Activated T-cell treated with anti-CD3 and anti-CD28 coated beads for 1 hour (primary cell): Measurements from ENCODE around the gene TJP2.

ENCODE experiments used
- DNase-seq: peaks from one replicate; pipeline ENCODE4 v3.0.0-alpha.2; 2020; ENCODE audit warnings: low read depth

TJP2 gene

GRCh38 chr9:69191231-69191630, 17.2 kb downstream of the TJP2 start:
- no peak for DNase-seq

- no peak for DNase-seq
Measured at GRCh38 chr9:69192214-69192613, 18.1 kb downstream of the TJP2 start.

GRCh38 chr9:69193685-69194032, 19.6 kb downstream of the TJP2 start:
- no peak for DNase-seq

GRCh38 chr9:69194702-69195418, 20.8 kb downstream of the TJP2 start:
- DNase-seq: no peak

GRCh38 chr9:69195668-69196067, 21.6 kb downstream of the TJP2 start:
- no peak for DNase-seq

- DNase-seq: no peak
Measured at GRCh38 chr9:69197687-69198086, 23.6 kb downstream of the TJP2 start.

- DNase-seq: no peak
Measured at GRCh38 chr9:69198521-69199220, 24.6 kb downstream of the TJP2 start.

GRCh38 chr9:69199769-69200470, 25.8 kb downstream of the TJP2 start:
- DNase-seq: no peak

- DNase-seq: no peak
Measured at GRCh38 chr9:69202556-69202955, 28.5 kb downstream of the TJP2 start.

- no peak for DNase-seq
Measured at GRCh38 chr9:69204326-69204725, 30.2 kb downstream of the TJP2 start.

- DNase-seq: no peak
Measured at GRCh38 chr9:69204849-69205248, 30.8 kb downstream of the TJP2 start.

GRCh38 chr9:69206047-69206446, 32.0 kb downstream of the TJP2 start:
- no peak for DNase-seq

- DNase-seq: no peak
Measured at GRCh38 chr9:69207503-69207902, 33.4 kb downstream of the TJP2 start.

GRCh38 chr9:69211424-69212036, 37.5 kb downstream of the TJP2 start:
- no peak for DNase-seq

- no peak for DNase-seq
Measured at GRCh38 chr9:69213647-69214046, 39.6 kb downstream of the TJP2 start.

GRCh38 chr9:69214939-69215338, 40.9 kb downstream of the TJP2 start:
- DNase-seq: no peak

- DNase-seq: no peak
Measured at GRCh38 chr9:69215774-69216485, 41.9 kb downstream of the TJP2 start.

- DNase-seq: no peak
Measured at GRCh38 chr9:69218166-69218565, 44.1 kb downstream of the TJP2 start.

GRCh38 chr9:69221036-69221435, 47.0 kb downstream of the TJP2 start:
- no peak for DNase-seq

- DNase-seq: no peak
Measured at GRCh38 chr9:69222970-69223369, 48.9 kb downstream of the TJP2 start.

GRCh38 chr9:69223605-69224004, 49.5 kb downstream of the TJP2 start:
- no peak for DNase-seq

GRCh38 chr9:69229367-69229766, 55.3 kb downstream of the TJP2 start:
- no peak for DNase-seq
